Activated naive CD4-positive, alpha-beta T cell treated with anti-CD3 and anti-CD28 coated beads for 36 hours (primary cell): ENCODE data around the gene PRKCSH. TPM values are rescaled to one million over a fixed set of nuclear protein-coding genes. Genes with fewer than 3 reads are reported as not detected.
"Not testable (repeated sequence)": the region's sequence is repeated elsewhere in the genome, so short reads cannot be mapped to it uniquely, and the experiment has no call there.

Experiments
- CTCF ChIA-PET: fragments of 350-600 bp; sonication (Branson Sonifier 250); formaldehyde crosslinking; loops from one replicate; lab custom pipeline; 2021; ENCODE audit warnings: antibody characterized with exemption; lab: Charles Lee
- DNase-seq: peaks from one replicate; pipeline ENCODE4 v3.0.0-alpha.2; 2020
- H3K27ac Mint-ChIP-seq: one replicate; pipeline ENCODE4 v1.8.0; 2021; ENCODE audit warnings: mild to moderate bottlenecking, mixed read lengths
- H3K27me3 Mint-ChIP-seq: one replicate; pipeline ENCODE4 v1.8.0; 2021; ENCODE audit warnings: low read depth, mixed read lengths
- H3K36me3 Mint-ChIP-seq: one replicate; pipeline ENCODE4 v1.8.0; 2021; ENCODE audit warnings: low read depth, mixed read lengths
- H3K4me1 Mint-ChIP-seq: one replicate; pipeline ENCODE4 v1.8.0; 2021; ENCODE audit warnings: low read depth, mixed read lengths
- H3K4me3 Mint-ChIP-seq: one replicate; pipeline ENCODE4 v1.8.0; 2021; ENCODE audit warnings: mild to moderate bottlenecking, moderate library complexity, mixed read lengths
- H3K9me3 Mint-ChIP-seq: one replicate; pipeline ENCODE4 v1.8.0; 2021; ENCODE audit warnings: mixed read lengths
- intact Hi-C: fragments of 100-400 bp; cut with micrococcal nuclease; formaldehyde crosslinking; loops from one replicate; pipeline ENCODE4 v1.15.1; 2023
- total RNA-seq, 2 experiments: library from RNA; stranded (reverse); gene quantifications; one replicate each; pipeline ENCODE4 v1.2.3, GENCODE V29; 2021

Gene PRKCSH
- total RNA-seq, 2 experiments from 2014 or later, result 234 to 237 TPM

GRCh38 chr19:11473725-11474124, 38.3 kb downstream of the PRKCSH start:
- peaks cover 15% of the 10 kb centered on the region for H3K27me3 Mint-ChIP-seq
- CTCF ChIA-PET, result interaction anchor here (0.6 to 0.8 kb wide), 3 partner anchors 9 to 22 kb away, joined by 3 to 4 read pairs (median 4); no protein-coding TSS in a partner anchor
- H3K27ac Mint-ChIP-seq, result no peak overlapping the region
- H3K9me3 Mint-ChIP-seq, result no peaks in the 10 kb centered on the region
- DNase-seq, result no peak
- no peaks in the 10 kb centered on the region for H3K36me3 Mint-ChIP-seq
- no peak overlapping the region for H3K4me3 Mint-ChIP-seq
- peaks cover under 1% of the 10 kb centered on the region for H3K4me1 Mint-ChIP-seq
- intact Hi-C loops, result no loop called here

DNA sequence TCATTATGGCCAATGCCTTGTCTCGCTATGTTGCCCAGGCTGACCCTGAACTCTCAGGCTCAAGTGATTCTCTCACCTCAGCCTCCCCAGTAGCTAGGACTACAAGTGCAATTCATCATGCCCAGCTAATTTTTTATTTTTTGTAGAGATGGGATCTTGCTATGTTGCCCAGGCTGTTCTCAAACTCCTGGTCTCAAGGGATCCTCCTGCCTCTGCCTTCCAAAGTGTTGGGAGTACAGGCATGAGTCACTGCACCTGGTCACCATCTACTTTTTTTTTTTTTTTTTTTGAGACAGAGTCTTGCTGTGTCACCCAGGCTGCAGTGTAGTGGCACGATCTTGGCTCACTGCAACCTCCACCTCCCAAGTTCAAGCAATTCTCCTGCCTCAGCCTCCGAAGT, 39.9 kb downstream of the PRKCSH start:
- DNase-seq, H3K27ac Mint-ChIP-seq, H3K36me3 Mint-ChIP-seq, H3K9me3 Mint-ChIP-seq, CTCF ChIA-PET, H3K4me1 Mint-ChIP-seq, H3K4me3 Mint-ChIP-seq, intact Hi-C loops: not testable (repeated sequence)
- peaks cover 20% of the 10 kb centered on the region for H3K27me3 Mint-ChIP-seq

GRCh38 chr19:11475861-11476260, 40.4 kb downstream of the PRKCSH start:
- no peak overlapping the region for H3K4me3 Mint-ChIP-seq
- H3K9me3 Mint-ChIP-seq, result no peaks in the 10 kb centered on the region
- H3K36me3 Mint-ChIP-seq, result no peaks in the 10 kb centered on the region
- no peak overlapping the region for H3K27ac Mint-ChIP-seq
- peaks cover 20% of the 10 kb centered on the region for H3K27me3 Mint-ChIP-seq
- H3K4me1 Mint-ChIP-seq, result peaks cover 5% of the 10 kb centered on the region
- CTCF ChIA-PET, result no interaction called here
- DNase-seq, result no peak
- intact Hi-C loops, result no loop called here

GRCh38 chr19:11478167-11479089, 43.0 kb downstream of the PRKCSH start:
- H3K27ac Mint-ChIP-seq, result no peak overlapping the region
- no peaks in the 10 kb centered on the region for H3K9me3 Mint-ChIP-seq
- H3K4me1 Mint-ChIP-seq, result peaks cover 16% of the 10 kb centered on the region
- CTCF ChIA-PET, result no interaction called here
- intact Hi-C loops, result no loop called here
- H3K36me3 Mint-ChIP-seq, result peaks cover 3% of the 10 kb centered on the region
- H3K27me3 Mint-ChIP-seq, result peaks cover 28% of the 10 kb centered on the region
- H3K4me3 Mint-ChIP-seq, result no peak overlapping the region
- DNase-seq, result no peak

- CTCF ChIA-PET, result no interaction called here
These were observed 43.9 kb downstream of the PRKCSH start for GRCh38 chr19:11479090-11479897.

GRCh38 chr19:11479898-11480714, 44.7 kb downstream of the PRKCSH start:
- intact Hi-C loops, result loop anchor here (5.0 kb wide), 1 partner anchor 107 kb away; no protein-coding TSS in a partner anchor

More at GRCh38 chr19:11479090-11479897, 43.9 kb downstream of the PRKCSH start:
- Mint-ChIP-seq H3K27ac (no peak overlapping the region), H3K36me3 (peaks cover 7% of the 10 kb centered on the region), H3K4me3 (no peak overlapping the region), H3K9me3 (no peaks in the 10 kb centered on the region), H3K27me3 (peaks cover 30% of the 10 kb centered on the region), H3K4me1 (peaks cover 16% of the 10 kb centered on the region)
- intact Hi-C loops, result no loop called here
- peak; percentile 35 for DNase-seq

GRCh38 chr19:11480715-11481533, 45.5 kb downstream of the PRKCSH start, which contains the start of gene ELAVL3:
Gene ELAVL3 (minus strand): TSS chr19:11481046. CDS start chr19:11480608, 438 bp downstream.
- Mint-ChIP-seq H3K27ac (no peak within 1 kb of the TSS), H3K27me3 (peaks cover 30% of the 10 kb centered on the region), H3K4me1 (peaks cover 16% of the 10 kb centered on the region), H3K4me3 (peak within 1 kb of the TSS; percentile 72), H3K36me3 (peaks cover 7% of the 10 kb centered on the region), H3K9me3 (no peaks in the 10 kb centered on the region)
- no peak for DNase-seq
- intact Hi-C loops, result loop anchor here (5.0 kb wide), 1 partner anchor 106 kb away; no protein-coding TSS in a partner anchor
- CTCF ChIA-PET, result no interaction called here

More at GRCh38 chr19:11479898-11480714, 44.7 kb downstream of the PRKCSH start:
- no peak overlapping the region for H3K4me3 Mint-ChIP-seq
- H3K36me3 Mint-ChIP-seq, result peaks cover 7% of the 10 kb centered on the region
- no peak overlapping the region for H3K27ac Mint-ChIP-seq
- H3K9me3 Mint-ChIP-seq, result no peaks in the 10 kb centered on the region
- peaks cover 30% of the 10 kb centered on the region for H3K27me3 Mint-ChIP-seq
- H3K4me1 Mint-ChIP-seq, result peaks cover 16% of the 10 kb centered on the region
- no peak for DNase-seq
- CTCF ChIA-PET, result no interaction called here

DNA sequence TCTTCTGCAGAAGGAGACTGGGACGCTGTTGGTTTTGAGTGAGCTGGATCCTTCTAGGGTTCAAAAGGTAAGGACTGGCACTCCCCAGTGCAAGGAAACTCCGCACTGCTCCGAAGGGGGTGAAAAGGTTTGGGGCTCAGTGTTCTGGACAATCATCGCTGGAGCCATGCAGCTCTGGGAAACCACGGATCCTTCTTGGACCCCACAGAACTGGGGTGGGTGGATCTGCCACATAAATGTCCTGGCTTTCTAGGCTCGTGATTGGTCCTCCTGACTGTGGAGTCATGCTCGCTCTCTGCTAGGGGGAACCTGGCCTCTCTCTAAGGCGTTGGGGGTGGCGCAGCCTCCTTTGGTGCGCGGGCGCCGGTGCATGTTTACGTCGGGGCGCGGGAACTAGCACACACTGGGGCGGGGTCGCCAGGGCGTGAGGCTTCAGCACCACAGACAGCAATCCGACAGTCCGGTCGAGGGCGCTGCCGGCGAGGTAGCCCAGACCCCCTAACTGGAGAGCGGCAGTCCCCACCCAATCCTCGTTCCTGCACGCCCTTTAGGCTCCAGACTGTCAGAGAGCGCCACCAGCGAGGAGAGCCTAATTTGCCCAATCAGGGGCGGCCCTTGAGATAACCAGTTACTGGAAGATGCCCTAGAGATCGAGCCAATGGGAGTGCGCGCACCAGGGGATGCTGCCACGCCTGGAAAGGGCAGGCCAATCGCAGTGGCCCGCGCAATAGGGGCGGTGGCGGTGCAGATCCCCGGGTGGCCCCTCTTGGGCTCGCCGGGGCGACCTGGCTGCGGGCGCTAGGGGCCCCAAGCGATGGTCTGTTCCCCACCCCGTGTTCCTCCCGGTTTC, 46.3 kb downstream of the PRKCSH start:
- H3K9me3 Mint-ChIP-seq, result no peaks in the 10 kb centered on the region
- CTCF ChIA-PET, result interaction anchor here (0.6 to 1.9 kb wide), 18 partner anchors 14 to 509 kb away, joined by 3 to 21 read pairs (median 4); no protein-coding TSS in a partner anchor
- peaks cover 30% of the 10 kb centered on the region for H3K27me3 Mint-ChIP-seq
- intact Hi-C loops, result loop anchor here (1.0 to 5.0 kb wide), 9 partner anchors 24 to 345 kb away; partner anchors contain the start of genes ODAD3, PRKCSH and ZNF653
- peaks cover 16% of the 10 kb centered on the region for H3K4me1 Mint-ChIP-seq
- no peak overlapping the region for H3K27ac Mint-ChIP-seq
- H3K36me3 Mint-ChIP-seq, result peaks cover 7% of the 10 kb centered on the region
- peak overlapping the region; percentile 72 for H3K4me3 Mint-ChIP-seq
- peak; percentile 86 for DNase-seq

GRCh38 chr19:11482384-11483050, 47.1 kb downstream of the PRKCSH start:
- intact Hi-C loops, result loop anchor here (1.0 to 5.0 kb wide), 9 partner anchors 23 to 346 kb away; partner anchors contain the start of genes ODAD3, PRKCSH and ZNF653
- CTCF ChIA-PET, result interaction anchor here (0.6 to 1.9 kb wide), 24 partner anchors 9 to 510 kb away, joined by 3 to 21 read pairs (median 4); partner anchors contain the start of genes SWSAP1 and ZNF440
- H3K4me1 Mint-ChIP-seq, result peaks cover 16% of the 10 kb centered on the region
- H3K9me3 Mint-ChIP-seq, result no peaks in the 10 kb centered on the region
- DNase-seq, result peak; percentile 90
- H3K4me3 Mint-ChIP-seq, result peak overlapping the region; percentile 72
- H3K36me3 Mint-ChIP-seq, result peaks cover 11% of the 10 kb centered on the region
- H3K27ac Mint-ChIP-seq, result peak overlapping the region; percentile 36
- H3K27me3 Mint-ChIP-seq, result peaks cover 30% of the 10 kb centered on the region
